Measurements from ENCODE around the gene ATP6V1B1. TPM values are rescaled to one million over a fixed set of nuclear protein-coding genes. Genes with fewer than 3 reads are reported as not detected.

The ATP6V1B1 gene
- polyA plus RNA-seq, 1 donor (not counting 4 experiments of a cell fraction or from before 2014, with no cell fraction given): not detected

DNA sequence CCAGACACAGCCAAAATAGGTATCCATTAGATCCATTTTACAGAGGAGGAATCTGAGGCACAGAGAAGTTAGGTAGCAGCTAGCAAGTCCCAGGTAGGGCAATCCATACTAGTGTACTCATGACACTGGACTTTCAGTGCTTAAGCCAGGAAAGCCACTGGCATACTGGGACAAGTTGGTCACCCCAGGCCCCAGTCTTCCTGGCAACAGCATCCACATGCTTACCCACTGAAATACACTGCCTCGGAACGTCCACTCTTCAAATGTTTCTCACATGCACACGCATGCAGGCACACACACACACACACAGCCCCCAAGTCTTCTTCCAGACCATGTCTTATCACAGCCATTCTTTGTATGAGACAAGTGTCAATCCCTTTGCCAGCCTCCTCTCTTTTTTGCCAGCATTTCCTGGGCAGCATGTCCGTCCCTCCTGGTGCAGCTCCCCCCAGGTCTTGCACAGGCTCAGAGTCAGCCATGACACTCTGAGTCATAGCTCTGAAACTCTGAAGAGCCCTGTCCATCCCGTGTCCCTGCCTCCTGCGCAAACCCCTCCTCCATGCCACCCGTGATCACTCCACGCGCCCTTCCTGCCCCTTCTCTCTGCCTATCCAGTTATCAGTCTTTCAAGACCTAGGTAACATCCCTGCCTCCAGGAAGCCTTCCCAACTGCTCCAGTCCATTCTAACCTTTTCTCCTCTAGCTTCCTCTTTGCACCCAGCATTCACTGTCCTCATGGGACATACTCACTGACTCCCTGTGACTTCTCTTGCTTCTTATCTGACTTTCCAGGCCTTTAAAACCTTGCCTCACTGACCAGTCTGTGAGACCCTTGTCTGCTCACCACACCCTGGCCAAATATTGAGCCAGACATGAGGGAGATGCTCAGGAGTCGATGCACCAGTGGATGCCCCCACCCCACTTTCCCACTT, 69.8 kb downstream of the ATP6V1B1 start:
- no peak overlapping the region for H2AFZ ChIP-seq (ENCODE audit: control insufficient read depth, low read length)
- no peak overlapping the region for H3K4me2 ChIP-seq (ENCODE audit: control insufficient read depth, extremely low read depth, insufficient read depth, low read depth, low read length)
- no peaks in the 10 kb centered on the region for H3K36me3 ChIP-seq (ENCODE audit: control insufficient read depth in 2 of 2, extremely low read depth in 1 of 2, insufficient read depth in 2 of 2, low read length in 2 of 2)
- no peak for DNase-seq (ENCODE audit: low read depth, low spot score)
- H3K9me1 ChIP-seq (ENCODE audit: control insufficient read depth, extremely low read depth, insufficient read depth, low read length): no peaks in the 10 kb centered on the region
- H3K79me2 ChIP-seq (ENCODE audit: control insufficient read depth, insufficient read depth, low read length): no peaks in the 10 kb centered on the region
- H3K27ac ChIP-seq (ENCODE audit: control insufficient read depth, insufficient read depth, low read length): no peak overlapping the region
- peaks cover 3% of the 10 kb centered on the region for H3K4me1 ChIP-seq (ENCODE audit: control insufficient read depth, extremely low read depth, insufficient read depth, low read length)
- dilution Hi-C loops (cut with MboI; ENCODE audit: extremely low pct_ligation_motif_present, low sequenced_read_pairs): no loop called here
- no peak for FAIRE-seq
- no peak overlapping the region for H3K4me3 ChIP-seq (ENCODE audit: control insufficient read depth in 2 of 3, extremely low read depth in 1 of 3, insufficient read depth in 2 of 3, low read depth in 1 of 3, low read length in 3 of 3)
- no peaks in the 10 kb centered on the region for H4K20me1 ChIP-seq (ENCODE audit: control insufficient read depth, extremely low read depth, insufficient read depth, low read length)
- TF ChIP-seq, protein P1, sequence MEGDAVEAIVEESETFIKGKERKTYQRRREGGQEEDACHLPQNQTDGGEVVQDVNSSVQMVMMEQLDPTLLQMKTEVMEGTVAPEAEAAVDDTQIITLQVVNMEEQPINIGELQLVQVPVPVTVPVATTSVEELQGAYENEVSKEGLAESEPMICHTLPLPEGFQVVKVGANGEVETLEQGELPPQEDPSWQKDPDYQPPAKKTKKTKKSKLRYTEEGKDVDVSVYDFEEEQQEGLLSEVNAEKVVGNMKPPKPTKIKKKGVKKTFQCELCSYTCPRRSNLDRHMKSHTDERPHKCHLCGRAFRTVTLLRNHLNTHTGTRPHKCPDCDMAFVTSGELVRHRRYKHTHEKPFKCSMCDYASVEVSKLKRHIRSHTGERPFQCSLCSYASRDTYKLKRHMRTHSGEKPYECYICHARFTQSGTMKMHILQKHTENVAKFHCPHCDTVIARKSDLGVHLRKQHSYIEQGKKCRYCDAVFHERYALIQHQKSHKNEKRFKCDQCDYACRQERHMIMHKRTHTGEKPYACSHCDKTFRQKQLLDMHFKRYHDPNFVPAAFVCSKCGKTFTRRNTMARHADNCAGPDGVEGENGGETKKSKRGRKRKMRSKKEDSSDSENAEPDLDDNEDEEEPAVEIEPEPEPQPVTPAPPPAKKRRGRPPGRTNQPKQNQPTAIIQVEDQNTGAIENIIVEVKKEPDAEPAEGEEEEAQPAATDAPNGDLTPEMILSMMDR (optimal IDR thresholded peaks at IDR 0.05 in 1 of 3, IDR thresholded peaks at IDR 0.05 in 1 of 3, conservative IDR thresholded peaks at IDR 0.05 in 1 of 3; ENCODE audit: extremely low read depth in 1 of 3, insufficient read depth in 2 of 3, low read length in 3 of 3): no peak
- no peak for TF ChIP-seq EZH2 (IDR thresholded peaks at IDR 0.05; ENCODE audit: low read length)
- no peaks in the 10 kb centered on the region for H3K9me3 ChIP-seq (ENCODE audit: control insufficient read depth, low read depth, low read length)
- H3K9ac ChIP-seq (ENCODE audit: control insufficient read depth, extremely low read depth, insufficient read depth, low read length): no peak overlapping the region
- H3K27me3 ChIP-seq (ENCODE audit: control insufficient read depth, extremely low read depth, insufficient read depth, low read length): peaks cover 3% of the 10 kb centered on the region

DNA sequence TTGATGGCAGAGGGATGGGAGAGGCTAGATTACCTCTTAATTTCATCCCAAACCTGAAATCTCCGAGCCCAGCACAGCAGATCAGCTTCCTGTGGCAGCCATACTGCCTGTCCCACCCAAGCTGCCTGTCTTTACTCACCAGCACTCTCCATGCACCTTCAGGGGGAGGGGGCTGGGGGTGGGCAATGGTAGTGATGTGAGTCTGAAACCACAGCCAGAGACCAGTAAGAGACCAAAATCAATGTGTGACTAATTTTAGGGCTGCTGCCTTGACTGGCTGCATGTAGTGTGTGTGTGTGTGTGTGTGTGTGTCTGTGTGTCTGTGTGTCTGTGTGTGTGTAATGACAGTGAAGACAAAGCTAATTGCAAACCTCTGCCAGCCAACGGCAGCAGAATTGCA, 70.6 kb downstream of the ATP6V1B1 start:
- no peak overlapping the region for H3K27ac ChIP-seq (ENCODE audit: control insufficient read depth, insufficient read depth, low read length)
- no peaks in the 10 kb centered on the region for H3K9me3 ChIP-seq (ENCODE audit: control insufficient read depth, low read depth, low read length)
- DNase-seq (ENCODE audit: low read depth, low spot score) (no peak), FAIRE-seq (no peak)
- H3K9ac ChIP-seq (ENCODE audit: control insufficient read depth, extremely low read depth, insufficient read depth, low read length): no peak overlapping the region
- TF ChIP-seq, protein P1 (optimal IDR thresholded peaks at IDR 0.05 in 1 of 3, IDR thresholded peaks at IDR 0.05 in 1 of 3, conservative IDR thresholded peaks at IDR 0.05 in 1 of 3; ENCODE audit: extremely low read depth in 1 of 3, insufficient read depth in 2 of 3, low read length in 3 of 3): no peak
- no peak for TF ChIP-seq EZH2 (IDR thresholded peaks at IDR 0.05; ENCODE audit: low read length)
- peaks cover 3% of the 10 kb centered on the region for H3K27me3 ChIP-seq (ENCODE audit: control insufficient read depth, extremely low read depth, insufficient read depth, low read length)
- H3K4me3 ChIP-seq (ENCODE audit: control insufficient read depth in 2 of 3, extremely low read depth in 1 of 3, insufficient read depth in 2 of 3, low read depth in 1 of 3, low read length in 3 of 3): no peak overlapping the region
- no peaks in the 10 kb centered on the region for H3K79me2 ChIP-seq (ENCODE audit: control insufficient read depth, insufficient read depth, low read length)
- H3K4me2 ChIP-seq (ENCODE audit: control insufficient read depth, extremely low read depth, insufficient read depth, low read depth, low read length): no peak overlapping the region
- no peaks in the 10 kb centered on the region for H4K20me1 ChIP-seq (ENCODE audit: control insufficient read depth, extremely low read depth, insufficient read depth, low read length)
- H3K36me3 ChIP-seq (ENCODE audit: control insufficient read depth in 2 of 2, extremely low read depth in 1 of 2, insufficient read depth in 2 of 2, low read length in 2 of 2): no peaks in the 10 kb centered on the region
- H3K4me1 ChIP-seq (ENCODE audit: control insufficient read depth, extremely low read depth, insufficient read depth, low read length): no peaks in the 10 kb centered on the region
- H3K9me1 ChIP-seq (ENCODE audit: control insufficient read depth, extremely low read depth, insufficient read depth, low read length): no peaks in the 10 kb centered on the region
- dilution Hi-C loops (cut with MboI; ENCODE audit: extremely low pct_ligation_motif_present, low sequenced_read_pairs): no loop called here
- no peak overlapping the region for H2AFZ ChIP-seq (ENCODE audit: control insufficient read depth, low read length)

Measured in keratinocyte (primary cell).